Testis (tissue), 2 donors: ENCODE data around the gene CBFA2T3.

ENCODE experiments used
- POLR2A ChIP-seq: fragments of 450-650 bp; IDR thresholded peaks from one replicate; pipeline ENCODE4 v1.6.1; 2017; ENCODE audit warnings: antibody characterized with exemption, mild to moderate bottlenecking, moderate library complexity
- TF ChIP-seq, protein P1 (sequence below), 3 experiments: fragments of 450-650 bp in 2 of 3; fragments of 200-600 bp in 1 of 3; sonication (generic) in 1 of 3; IDR thresholded peaks; one replicate each; pipeline ENCODE4 v1.5.1; 2016 to 2019; ENCODE audit warnings: antibody characterized with exemption in 3 of 3, mild to moderate bottlenecking in 2 of 3, moderate library complexity in 1 of 3

DNA sequence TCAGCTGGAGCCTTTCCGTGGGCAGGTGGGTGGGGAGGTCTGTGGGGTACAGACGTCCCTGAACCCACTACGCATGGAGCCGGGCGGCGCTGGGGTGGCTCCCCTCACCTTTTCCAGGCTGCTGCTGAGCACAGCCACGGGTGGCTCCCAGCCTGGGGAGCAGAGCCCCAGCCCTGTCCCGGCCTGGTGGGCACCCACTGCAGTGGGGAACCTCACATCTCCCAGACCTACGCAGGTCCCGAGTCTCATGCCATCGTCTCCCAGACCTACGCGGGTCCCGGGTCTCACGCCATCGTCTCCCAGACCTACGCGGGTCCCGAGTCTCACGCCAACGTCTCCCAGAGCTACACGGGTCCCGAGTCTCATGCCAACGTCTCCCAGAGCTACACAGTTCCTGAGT, 148.3 kb downstream of the CBFA2T3 start:
- TF ChIP-seq POLR2A = no peak
- TF ChIP-seq, protein P1, sequence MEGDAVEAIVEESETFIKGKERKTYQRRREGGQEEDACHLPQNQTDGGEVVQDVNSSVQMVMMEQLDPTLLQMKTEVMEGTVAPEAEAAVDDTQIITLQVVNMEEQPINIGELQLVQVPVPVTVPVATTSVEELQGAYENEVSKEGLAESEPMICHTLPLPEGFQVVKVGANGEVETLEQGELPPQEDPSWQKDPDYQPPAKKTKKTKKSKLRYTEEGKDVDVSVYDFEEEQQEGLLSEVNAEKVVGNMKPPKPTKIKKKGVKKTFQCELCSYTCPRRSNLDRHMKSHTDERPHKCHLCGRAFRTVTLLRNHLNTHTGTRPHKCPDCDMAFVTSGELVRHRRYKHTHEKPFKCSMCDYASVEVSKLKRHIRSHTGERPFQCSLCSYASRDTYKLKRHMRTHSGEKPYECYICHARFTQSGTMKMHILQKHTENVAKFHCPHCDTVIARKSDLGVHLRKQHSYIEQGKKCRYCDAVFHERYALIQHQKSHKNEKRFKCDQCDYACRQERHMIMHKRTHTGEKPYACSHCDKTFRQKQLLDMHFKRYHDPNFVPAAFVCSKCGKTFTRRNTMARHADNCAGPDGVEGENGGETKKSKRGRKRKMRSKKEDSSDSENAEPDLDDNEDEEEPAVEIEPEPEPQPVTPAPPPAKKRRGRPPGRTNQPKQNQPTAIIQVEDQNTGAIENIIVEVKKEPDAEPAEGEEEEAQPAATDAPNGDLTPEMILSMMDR (IDR thresholded peaks at IDR 0.05) = no peak
